Measurements from ENCODE around the gene NCK2.

Gene NCK2

GRCh38 chr2:105808423-105809096, 63.8 kb downstream of the NCK2 start:
- no peaks in the 10 kb centered on the region for H3K27me3 ChIP-seq (ENCODE audit: control insufficient read depth, insufficient read depth, low read length, poor library complexity, severe bottlenecking)
- no peak overlapping the region for H3K27ac ChIP-seq (ENCODE audit: insufficient read depth, low read depth, low read length, poor library complexity, severe bottlenecking)
- 81 to 84% methylated on average over 8 of the region's 8 CpGs for WGBS, 2 experiments
- H3K4me1 ChIP-seq (ENCODE audit: control insufficient read depth, insufficient read depth, low read length): peaks cover 20% of the 10 kb centered on the region
- no peaks in the 10 kb centered on the region for H3K9me3 ChIP-seq (ENCODE audit: control insufficient read depth, low read length)
- H3K4me3 ChIP-seq (ENCODE audit: insufficient read depth, low read depth, low read length): no peak overlapping the region
- H3K36me3 ChIP-seq (ENCODE audit: control insufficient read depth, insufficient read depth, low read length): no peaks in the 10 kb centered on the region

- no peaks in the 10 kb centered on the region for H3K27me3 ChIP-seq (ENCODE audit: control insufficient read depth, insufficient read depth, low read length, poor library complexity, severe bottlenecking)
- H3K4me3 ChIP-seq (ENCODE audit: insufficient read depth, low read depth, low read length): no peak overlapping the region
- 94 to 95% methylated on average over 4 of the region's 4 CpGs for WGBS, 2 experiments
- no peaks in the 10 kb centered on the region for H3K36me3 ChIP-seq (ENCODE audit: control insufficient read depth, insufficient read depth, low read length)
- no peaks in the 10 kb centered on the region for H3K9me3 ChIP-seq (ENCODE audit: control insufficient read depth, low read length)
- no peak overlapping the region for H3K27ac ChIP-seq (ENCODE audit: insufficient read depth, low read depth, low read length, poor library complexity, severe bottlenecking)
- H3K4me1 ChIP-seq (ENCODE audit: control insufficient read depth, insufficient read depth, low read length): peaks cover 19% of the 10 kb centered on the region
These were observed 64.4 kb downstream of the NCK2 start for GRCh38 chr2:105809097-105809473.

- Histone ChIP-seq H3K9me3 (ENCODE audit: control insufficient read depth, low read length) (no peaks in the 10 kb centered on the region), H3K27ac (ENCODE audit: insufficient read depth, low read depth, low read length, poor library complexity, severe bottlenecking) (no peak overlapping the region)
- WGBS, 2 experiments: 68 to 80% methylated on average over 3 of the region's 3 CpGs
These were observed 65.0 kb downstream of the NCK2 start for GRCh38 chr2:105809723-105810122.

DNA sequence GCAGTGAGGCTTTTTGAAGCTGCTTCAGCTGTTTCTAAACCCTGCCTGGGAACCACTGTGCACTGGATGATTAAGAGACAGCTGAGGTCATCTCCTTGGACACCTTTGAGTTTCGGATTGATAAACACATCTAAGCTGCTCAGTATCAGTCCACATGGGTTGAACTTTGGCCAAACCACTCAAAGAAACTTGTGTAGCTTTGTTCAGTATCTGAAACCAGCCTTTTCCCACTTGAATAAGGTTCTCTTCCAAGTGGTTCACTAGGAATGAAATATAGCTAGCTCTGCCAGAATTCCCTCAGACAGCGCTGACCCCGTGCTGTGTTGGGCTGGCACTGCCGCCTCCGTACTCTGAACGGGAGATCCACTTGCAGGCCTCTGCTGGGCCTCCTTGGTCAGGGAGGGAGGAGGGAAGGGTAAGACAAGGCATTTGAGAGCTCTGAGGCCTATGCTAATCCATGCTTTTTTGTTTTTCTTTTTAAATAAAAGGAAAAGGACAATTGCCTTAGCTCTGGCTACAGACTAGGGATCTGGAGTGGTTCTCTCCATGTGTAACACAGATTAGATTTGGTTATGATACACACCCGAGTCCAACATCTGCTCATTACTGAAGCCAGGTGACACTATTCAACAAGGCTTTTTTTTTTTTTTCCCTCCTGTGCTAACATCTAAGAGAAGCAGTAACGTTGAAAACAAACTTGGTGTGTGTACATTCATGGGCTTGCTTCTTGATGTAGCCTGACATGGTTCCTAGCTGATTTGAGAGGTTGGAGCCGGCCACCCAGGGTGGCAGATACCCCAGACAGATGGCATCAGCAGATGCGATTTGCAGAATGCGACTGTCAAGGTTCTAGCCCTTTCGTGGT, 67.7 kb downstream of the NCK2 start:
- Histone ChIP-seq H3K9me3 (ENCODE audit: control insufficient read depth, low read length) (no peaks in the 10 kb centered on the region), H3K27me3 (ENCODE audit: control insufficient read depth, insufficient read depth, low read length, poor library complexity, severe bottlenecking) (no peaks in the 10 kb centered on the region), H3K36me3 (ENCODE audit: control insufficient read depth, insufficient read depth, low read length) (no peaks in the 10 kb centered on the region), H3K4me1 (ENCODE audit: control insufficient read depth, insufficient read depth, low read length) (peaks cover 19% of the 10 kb centered on the region), H3K27ac (ENCODE audit: insufficient read depth, low read depth, low read length, poor library complexity, severe bottlenecking) (no peak overlapping the region), H3K4me3 (ENCODE audit: insufficient read depth, low read depth, low read length) (no peak overlapping the region)
- WGBS, 2 experiments: 78 to 79% methylated on average over 12 of the region's 12 CpGs

More at GRCh38 chr2:105809723-105810122, 65.0 kb downstream of the NCK2 start:
- Histone ChIP-seq H3K36me3 (ENCODE audit: control insufficient read depth, insufficient read depth, low read length) (no peaks in the 10 kb centered on the region), H3K4me1 (ENCODE audit: control insufficient read depth, insufficient read depth, low read length) (peaks cover 19% of the 10 kb centered on the region), H3K4me3 (ENCODE audit: insufficient read depth, low read depth, low read length) (no peak overlapping the region), H3K27me3 (ENCODE audit: control insufficient read depth, insufficient read depth, low read length, poor library complexity, severe bottlenecking) (no peaks in the 10 kb centered on the region)

GRCh38 chr2:105813045-105813315, 68.3 kb downstream of the NCK2 start:
- Histone ChIP-seq H3K27ac (ENCODE audit: insufficient read depth, low read depth, low read length, poor library complexity, severe bottlenecking) (no peak overlapping the region), H3K4me3 (ENCODE audit: insufficient read depth, low read depth, low read length) (no peak overlapping the region), H3K9me3 (ENCODE audit: control insufficient read depth, low read length) (no peaks in the 10 kb centered on the region), H3K36me3 (ENCODE audit: control insufficient read depth, insufficient read depth, low read length) (no peaks in the 10 kb centered on the region), H3K4me1 (ENCODE audit: control insufficient read depth, insufficient read depth, low read length) (peaks cover 19% of the 10 kb centered on the region), H3K27me3 (ENCODE audit: control insufficient read depth, insufficient read depth, low read length, poor library complexity, severe bottlenecking) (no peaks in the 10 kb centered on the region)
- 93 to 95% methylated on average over 4 of the region's 4 CpGs for WGBS, 2 experiments

DNA sequence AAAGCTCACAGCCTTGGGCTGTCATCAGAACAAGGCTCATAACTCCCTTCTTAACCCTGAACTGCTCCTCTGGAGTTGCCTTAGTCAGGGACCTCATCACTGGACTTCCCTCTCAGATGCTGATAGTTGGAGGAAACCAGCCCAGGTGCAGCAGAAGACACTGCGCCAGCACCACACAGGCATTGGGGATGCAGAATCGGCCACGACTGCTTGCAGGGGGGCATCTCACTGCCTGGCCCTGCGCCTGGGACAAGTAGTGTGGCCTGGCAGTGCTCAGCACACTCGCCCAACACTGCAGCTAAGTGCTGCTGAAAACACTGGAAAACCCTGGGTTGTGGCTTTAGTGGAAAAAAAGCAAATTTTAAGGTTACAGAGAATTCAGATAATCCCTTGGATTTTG, 68.7 kb downstream of the NCK2 start:
- no peaks in the 10 kb centered on the region for H3K36me3 ChIP-seq (ENCODE audit: control insufficient read depth, insufficient read depth, low read length)
- H3K27me3 ChIP-seq (ENCODE audit: control insufficient read depth, insufficient read depth, low read length, poor library complexity, severe bottlenecking): no peaks in the 10 kb centered on the region
- H3K4me1 ChIP-seq (ENCODE audit: control insufficient read depth, insufficient read depth, low read length): peaks cover 19% of the 10 kb centered on the region
- H3K4me3 ChIP-seq (ENCODE audit: insufficient read depth, low read depth, low read length): no peak overlapping the region
- no peak overlapping the region for H3K27ac ChIP-seq (ENCODE audit: insufficient read depth, low read depth, low read length, poor library complexity, severe bottlenecking)
- WGBS, 2 experiments: 92 to 94% methylated on average over 5 of the region's 5 CpGs
- no peaks in the 10 kb centered on the region for H3K9me3 ChIP-seq (ENCODE audit: control insufficient read depth, low read length)

DNA sequence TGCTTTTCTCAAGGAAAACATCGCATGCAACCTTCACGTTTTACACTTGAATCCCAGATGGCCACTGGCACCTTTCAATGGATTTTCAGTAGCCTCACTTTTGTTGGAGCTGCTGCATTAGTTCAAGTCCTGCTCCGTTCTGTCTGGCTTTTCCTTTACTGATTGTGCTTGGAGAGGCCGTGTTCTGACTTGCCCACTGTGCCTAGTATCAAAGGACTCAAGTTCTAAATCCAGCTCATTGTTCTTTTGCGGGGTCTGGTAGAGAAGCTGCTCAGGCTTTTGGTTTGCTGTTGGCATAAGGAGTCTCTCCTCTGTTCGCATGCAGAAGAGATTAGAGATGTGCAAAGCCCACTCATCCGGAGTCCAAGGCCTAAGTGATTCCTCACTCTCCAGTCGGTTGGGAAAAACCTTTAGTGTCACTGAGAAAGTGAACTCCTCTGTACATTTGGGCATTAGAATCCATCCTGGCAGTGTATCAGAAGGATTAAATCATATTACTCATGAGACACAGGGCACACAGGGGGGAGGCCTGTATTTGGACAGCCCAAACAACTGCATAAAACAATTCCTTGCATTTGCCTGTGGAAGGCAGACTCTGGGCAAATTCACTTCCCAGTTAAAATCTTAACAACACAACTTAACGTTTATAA, 69.7 kb downstream of the NCK2 start:
- WGBS, 2 experiments: 91 to 92% methylated on average over 9 of the region's 9 CpGs
- no peaks in the 10 kb centered on the region for H3K27me3 ChIP-seq (ENCODE audit: control insufficient read depth, insufficient read depth, low read length, poor library complexity, severe bottlenecking)
- H3K27ac ChIP-seq (ENCODE audit: insufficient read depth, low read depth, low read length, poor library complexity, severe bottlenecking): no peak overlapping the region
- no peak overlapping the region for H3K4me3 ChIP-seq (ENCODE audit: insufficient read depth, low read depth, low read length)
- H3K36me3 ChIP-seq (ENCODE audit: control insufficient read depth, insufficient read depth, low read length): no peaks in the 10 kb centered on the region
- H3K4me1 ChIP-seq (ENCODE audit: control insufficient read depth, insufficient read depth, low read length): peaks cover 19% of the 10 kb centered on the region
- no peaks in the 10 kb centered on the region for H3K9me3 ChIP-seq (ENCODE audit: control insufficient read depth, low read length)

GRCh38 chr2:105815401-105815800, 70.7 kb downstream of the NCK2 start:
- H3K27me3 ChIP-seq (ENCODE audit: control insufficient read depth, insufficient read depth, low read length, poor library complexity, severe bottlenecking): no peaks in the 10 kb centered on the region
- no peaks in the 10 kb centered on the region for H3K36me3 ChIP-seq (ENCODE audit: control insufficient read depth, insufficient read depth, low read length)
- no peak overlapping the region for H3K27ac ChIP-seq (ENCODE audit: insufficient read depth, low read depth, low read length, poor library complexity, severe bottlenecking)
- H3K4me1 ChIP-seq (ENCODE audit: control insufficient read depth, insufficient read depth, low read length): peaks cover 12% of the 10 kb centered on the region
- H3K9me3 ChIP-seq (ENCODE audit: control insufficient read depth, low read length): no peaks in the 10 kb centered on the region
- H3K4me3 ChIP-seq (ENCODE audit: insufficient read depth, low read depth, low read length): no peak overlapping the region
- WGBS, 2 experiments: 93 to 94% methylated on average over 7 of the region's 7 CpGs

- Histone ChIP-seq H3K4me1 (ENCODE audit: control insufficient read depth, insufficient read depth, low read length) (peaks cover 6% of the 10 kb centered on the region), H3K4me3 (ENCODE audit: insufficient read depth, low read depth, low read length) (no peak overlapping the region), H3K27me3 (ENCODE audit: control insufficient read depth, insufficient read depth, low read length, poor library complexity, severe bottlenecking) (no peaks in the 10 kb centered on the region), H3K36me3 (ENCODE audit: control insufficient read depth, insufficient read depth, low read length) (no peaks in the 10 kb centered on the region), H3K27ac (ENCODE audit: insufficient read depth, low read depth, low read length, poor library complexity, severe bottlenecking) (no peak overlapping the region), H3K9me3 (ENCODE audit: control insufficient read depth, low read length) (no peaks in the 10 kb centered on the region)
- 92 to 94% methylated on average over 8 of the region's 8 CpGs for WGBS, 2 experiments
These were observed 75.4 kb downstream of the NCK2 start for GRCh38 chr2:105820151-105820550.

- H3K27me3 ChIP-seq (ENCODE audit: control insufficient read depth, insufficient read depth, low read length, poor library complexity, severe bottlenecking): no peaks in the 10 kb centered on the region
- no peaks in the 10 kb centered on the region for H3K36me3 ChIP-seq (ENCODE audit: control insufficient read depth, insufficient read depth, low read length)
- WGBS, 2 experiments: 93 to 94% methylated on average over 6 of the region's 6 CpGs
These were observed 76.0 kb downstream of the NCK2 start for GRCh38 chr2:105820691-105821090.

More at GRCh38 chr2:105820691-105821090, 76.0 kb downstream of the NCK2 start:
- H3K27ac ChIP-seq (ENCODE audit: insufficient read depth, low read depth, low read length, poor library complexity, severe bottlenecking): no peak overlapping the region
- no peak overlapping the region for H3K4me3 ChIP-seq (ENCODE audit: insufficient read depth, low read depth, low read length)
- no peaks in the 10 kb centered on the region for H3K9me3 ChIP-seq (ENCODE audit: control insufficient read depth, low read length)
- H3K4me1 ChIP-seq (ENCODE audit: control insufficient read depth, insufficient read depth, low read length): peaks cover 6% of the 10 kb centered on the region
